Skin of body (tissue), 2 donors: Measurements from ENCODE around the gene HTR5A. TPM values are rescaled to one million over a fixed set of nuclear protein-coding genes. Genes with fewer than 3 reads are reported as not detected.

Experiments used
- DNase-seq: peaks from one replicate; lab custom pipeline; 2025; lab: John Stamatoyannopoulos, UW
- total RNA-seq: library from RNA; depleted of rRNA; stranded (reverse); fragments of >200 nt; gene quantifications from one replicate; pipeline ENCODE4 v1.2.3, GENCODE V29; 2014

The HTR5A gene
- total RNA-seq, 1 donor from 2014 or later: not detected

- no peak for DNase-seq
These were observed 20.6 kb downstream of the HTR5A start for GRCh38 chr7:155090684-155091083.

- DNase-seq: no peak
These were observed 23.5 kb downstream of the HTR5A start for GRCh38 chr7:155093596-155093995.

- no peak for DNase-seq
These were observed 24.6 kb downstream of the HTR5A start for GRCh38 chr7:155094636-155095135.

DNA sequence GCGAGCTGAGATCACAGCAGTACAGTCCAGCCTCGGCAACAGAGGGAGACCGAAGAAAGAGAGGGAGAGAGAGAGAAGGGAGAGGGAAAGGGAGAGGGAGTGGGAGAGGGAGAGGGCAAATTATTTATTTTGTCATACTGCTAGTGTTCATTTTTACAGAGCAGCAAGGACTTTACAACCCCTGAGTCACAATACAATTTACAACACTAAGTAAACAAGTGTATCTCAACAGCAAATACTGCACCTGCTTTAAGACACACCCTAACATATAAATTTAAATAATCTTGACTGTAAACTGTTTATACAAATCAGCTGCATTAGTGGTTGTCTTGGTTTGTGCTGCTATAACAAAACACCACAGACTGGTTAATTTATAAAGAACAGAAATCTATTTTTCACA is 27.2 kb downstream of the HTR5A start:
- DNase-seq: no peak

GRCh38 chr7:155103839-155104238 is 33.7 kb downstream of the HTR5A start:
- DNase-seq: no peak

- no peak for DNase-seq
These were observed 34.8 kb downstream of the HTR5A start for GRCh38 chr7:155104913-155105312.

DNA sequence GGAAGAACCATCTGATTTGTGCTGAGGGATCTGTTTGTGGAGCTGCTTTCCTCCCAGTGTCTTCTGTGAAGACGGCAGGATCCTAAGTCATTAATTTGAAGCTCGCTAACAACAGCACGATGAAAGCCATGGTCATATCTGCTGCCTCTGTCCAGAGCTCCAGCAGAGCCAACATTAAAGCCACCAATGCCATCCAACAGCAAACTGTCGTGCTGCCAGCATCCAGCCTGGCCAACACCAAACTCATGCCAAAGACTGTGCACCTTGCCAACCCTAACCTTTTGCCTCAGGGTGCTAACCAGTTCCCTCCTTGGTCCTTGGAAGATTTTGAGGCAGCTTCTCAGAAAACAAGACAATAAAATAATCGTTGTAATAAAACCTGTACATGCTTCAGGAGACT is 36.2 kb downstream of the HTR5A start:
- no peak for DNase-seq

- no peak for DNase-seq
These were observed 37.0 kb downstream of the HTR5A start for GRCh38 chr7:155107126-155107525.

DNA sequence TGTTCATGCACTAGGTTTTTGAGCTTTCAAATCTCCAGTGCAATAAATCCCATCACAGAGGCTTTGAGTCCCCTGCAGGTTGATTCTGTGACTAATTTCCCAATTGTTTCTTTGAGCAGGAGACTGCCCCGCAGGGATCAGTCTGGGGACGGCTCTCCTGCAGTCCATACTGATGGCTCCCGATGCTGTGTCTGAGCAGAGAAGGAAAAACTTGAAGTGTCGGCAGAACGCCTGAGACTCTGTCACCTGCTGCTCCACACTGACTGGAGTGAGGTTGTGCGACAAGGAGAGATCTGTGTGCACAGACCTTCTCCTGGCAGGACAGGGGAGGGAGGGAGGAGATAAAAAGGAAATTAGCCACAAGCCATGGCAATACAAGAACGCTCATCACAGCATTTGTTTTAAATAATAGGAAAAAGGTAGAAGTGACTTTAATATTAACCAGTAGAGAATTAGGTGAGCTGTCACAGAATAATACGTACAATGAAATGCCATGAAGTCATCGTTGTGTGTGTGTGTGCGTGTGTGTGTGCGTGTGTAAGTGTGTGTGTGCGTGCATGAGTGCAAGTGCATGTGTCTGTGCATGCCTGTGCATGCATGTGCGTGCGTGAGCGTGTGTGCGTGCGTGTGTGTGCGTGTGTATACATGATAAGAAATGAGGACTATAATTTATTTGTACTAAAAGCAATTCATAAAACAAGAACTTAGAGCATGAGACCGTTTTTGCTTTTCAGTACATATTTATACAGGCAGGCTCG is 38.2 kb downstream of the HTR5A start:
- DNase-seq: no peak

DNA sequence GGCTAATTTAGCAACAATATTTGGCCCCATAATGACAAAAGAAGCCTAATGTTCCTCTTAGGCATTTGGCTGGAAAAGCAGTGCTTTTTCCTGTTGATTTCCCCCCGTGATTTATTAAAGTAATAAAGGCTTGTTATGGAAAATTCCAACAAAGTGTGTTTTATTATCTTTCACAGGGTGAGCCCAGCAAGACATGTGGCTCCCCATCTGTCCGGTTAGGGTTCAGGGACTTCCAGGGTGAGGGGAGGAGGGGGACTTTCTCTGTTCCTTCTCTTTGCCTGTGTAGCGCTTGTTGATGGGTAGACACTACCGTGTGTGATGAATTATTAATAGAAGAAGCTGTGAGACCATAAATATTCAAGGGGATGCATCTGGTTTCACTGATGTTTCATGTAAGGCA is 39.0 kb downstream of the HTR5A start:
- DNase-seq: no peak

GRCh38 chr7:155115288-155115687 is 45.2 kb downstream of the HTR5A start:
- no peak for DNase-seq

DNA sequence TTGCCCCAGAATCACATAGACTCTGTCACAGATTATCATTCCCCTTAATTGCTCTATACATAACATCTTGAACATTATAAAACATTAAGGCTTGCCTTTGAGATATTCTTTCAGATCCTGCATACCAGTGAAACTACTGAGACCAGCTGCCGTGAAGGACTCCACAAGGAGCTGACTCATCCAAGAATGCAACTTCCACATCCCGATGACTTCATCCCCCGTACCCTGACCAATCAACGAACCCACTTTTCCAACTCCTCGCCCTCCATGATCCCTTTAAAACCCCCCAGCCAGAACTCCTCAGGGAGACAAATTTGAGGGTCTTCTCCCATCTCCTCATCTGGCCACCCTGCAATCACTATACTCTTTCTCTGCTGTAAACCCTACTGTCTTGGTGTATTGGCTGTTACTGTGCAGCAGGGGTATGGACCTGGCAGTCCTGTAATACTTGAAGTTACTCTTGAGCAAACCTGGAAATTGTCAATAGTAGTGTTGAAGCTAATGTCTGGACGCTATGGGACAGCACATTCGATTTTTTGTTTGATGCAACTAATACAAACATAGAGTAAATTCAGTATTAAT is 49.8 kb downstream of the HTR5A start:
- no peak for DNase-seq

- no peak for DNase-seq
These were observed 50.3 kb downstream of the HTR5A start for GRCh38 chr7:155120460-155120859.

GRCh38 chr7:155122831-155123230 is 52.7 kb downstream of the HTR5A start:
- DNase-seq: no peak

GRCh38 chr7:155123413-155123812 is 53.3 kb downstream of the HTR5A start:
- no peak for DNase-seq

- DNase-seq: no peak
These were observed 54.6 kb downstream of the HTR5A start for GRCh38 chr7:155124706-155125105.

GRCh38 chr7:155129186-155129585 is 59.1 kb downstream of the HTR5A start:
- DNase-seq: no peak

DNA sequence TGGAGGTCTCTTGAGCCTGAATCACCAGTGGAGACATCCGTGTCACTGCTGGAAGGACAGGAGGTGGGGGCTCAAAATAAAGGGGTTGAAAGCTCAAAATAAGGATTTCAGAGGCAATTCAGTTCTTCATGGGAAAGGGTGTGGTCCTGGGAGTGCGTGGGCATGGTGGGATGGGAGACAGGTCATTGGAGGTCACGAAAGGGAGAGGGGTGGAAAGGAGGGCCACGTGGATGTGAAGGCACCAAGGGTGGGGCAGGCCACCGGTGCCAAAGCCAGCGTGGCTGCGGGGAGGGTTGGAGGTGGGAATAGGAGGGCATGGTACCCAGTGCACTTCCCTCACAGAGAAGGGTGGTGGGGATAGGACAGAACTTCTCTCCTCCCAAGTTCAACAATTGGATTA is 59.7 kb downstream of the HTR5A start:
- no peak for DNase-seq

DNA sequence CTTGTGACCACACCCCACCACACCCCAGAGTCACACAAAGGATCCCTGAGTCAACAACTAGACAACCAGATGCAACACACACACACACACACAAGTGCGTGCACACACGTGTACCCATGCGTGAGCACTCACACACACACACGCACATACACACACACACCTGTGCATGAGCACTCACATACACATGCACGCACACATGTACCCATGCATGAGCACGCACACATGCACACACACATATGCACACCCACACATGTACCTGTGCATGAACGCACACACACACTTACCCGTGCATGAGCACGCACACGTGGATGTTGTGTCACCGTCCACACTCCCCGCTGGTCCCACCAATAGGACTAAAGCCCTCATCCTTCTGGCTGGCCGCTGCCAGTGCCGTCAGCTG is 60.4 kb downstream of the HTR5A start:
- no peak for DNase-seq

DNA sequence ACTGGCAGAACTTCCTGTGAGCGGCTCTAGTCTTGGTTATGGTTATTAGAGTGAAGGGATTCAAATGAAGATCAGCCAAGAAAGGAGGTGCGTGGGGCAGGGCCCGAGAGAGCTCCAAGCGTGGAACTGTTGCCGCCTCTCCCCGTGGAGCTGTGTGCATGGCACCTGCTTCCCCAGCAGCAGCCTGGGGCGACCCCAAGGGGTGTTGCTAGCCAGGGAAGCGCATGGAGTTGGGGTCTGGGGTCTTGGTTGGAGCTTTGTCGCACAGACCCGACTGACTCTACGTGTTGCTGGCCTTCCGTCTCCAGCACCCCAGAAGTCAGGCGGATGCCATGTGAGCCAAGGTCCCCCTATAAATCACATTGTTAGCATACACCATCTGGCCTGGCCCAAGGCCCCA is 61.0 kb downstream of the HTR5A start:
- no peak for DNase-seq

DNA sequence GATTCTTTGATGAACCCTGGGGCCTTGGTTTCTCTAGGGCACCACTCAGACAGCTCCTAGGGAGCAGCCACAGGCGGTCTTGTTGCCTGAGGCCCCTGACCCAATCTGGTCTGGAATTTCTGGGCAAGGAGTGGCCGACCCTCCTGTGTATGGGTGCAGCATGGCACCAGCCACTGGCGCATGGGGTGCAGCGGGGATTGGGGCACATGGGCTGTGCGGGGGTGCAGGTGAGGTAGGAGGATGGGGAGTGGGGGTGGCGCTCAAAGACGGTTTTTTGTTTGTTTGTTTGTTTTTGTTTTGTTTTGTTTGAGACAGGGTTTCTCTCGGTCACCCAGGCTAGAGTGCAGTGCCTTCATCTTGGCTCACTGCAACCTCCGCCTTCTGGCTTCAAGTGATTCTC is 62.3 kb downstream of the HTR5A start:
- DNase-seq: no peak

DNA sequence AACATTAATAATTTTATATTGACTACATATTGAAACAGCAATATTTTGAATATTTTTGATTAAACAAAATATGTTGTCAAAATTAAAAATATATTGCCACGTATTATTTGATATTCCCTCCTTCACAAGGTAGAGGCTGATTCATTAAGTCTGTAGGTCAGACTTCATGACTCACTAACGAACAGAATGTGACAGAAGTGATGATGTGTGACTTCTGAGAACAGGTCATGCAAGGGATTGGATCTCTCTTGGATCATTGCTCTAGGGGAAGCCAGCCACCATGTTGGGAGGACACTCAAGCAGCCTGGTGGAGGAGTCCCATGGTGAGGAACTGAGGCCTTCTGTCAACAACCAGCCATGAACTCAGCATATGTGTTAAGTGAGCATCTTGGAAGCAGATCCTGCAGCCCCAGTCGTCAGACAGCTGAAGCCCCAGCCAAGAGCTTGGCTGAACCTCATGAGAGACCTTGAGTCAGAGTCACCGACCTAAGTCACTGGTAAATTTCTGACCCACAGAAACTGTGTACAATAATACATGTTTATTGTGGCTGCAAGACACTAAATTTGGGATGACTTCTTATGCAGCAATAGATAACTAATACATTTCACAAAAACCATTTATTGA is 66.6 kb downstream of the HTR5A start:
- no peak for DNase-seq
